ENCODE measurements around the gene PTPRE.
A peak's percentile ranks its signal among the peaks of the same experiment; 100 is the strongest.

PTPRE gene

DNA sequence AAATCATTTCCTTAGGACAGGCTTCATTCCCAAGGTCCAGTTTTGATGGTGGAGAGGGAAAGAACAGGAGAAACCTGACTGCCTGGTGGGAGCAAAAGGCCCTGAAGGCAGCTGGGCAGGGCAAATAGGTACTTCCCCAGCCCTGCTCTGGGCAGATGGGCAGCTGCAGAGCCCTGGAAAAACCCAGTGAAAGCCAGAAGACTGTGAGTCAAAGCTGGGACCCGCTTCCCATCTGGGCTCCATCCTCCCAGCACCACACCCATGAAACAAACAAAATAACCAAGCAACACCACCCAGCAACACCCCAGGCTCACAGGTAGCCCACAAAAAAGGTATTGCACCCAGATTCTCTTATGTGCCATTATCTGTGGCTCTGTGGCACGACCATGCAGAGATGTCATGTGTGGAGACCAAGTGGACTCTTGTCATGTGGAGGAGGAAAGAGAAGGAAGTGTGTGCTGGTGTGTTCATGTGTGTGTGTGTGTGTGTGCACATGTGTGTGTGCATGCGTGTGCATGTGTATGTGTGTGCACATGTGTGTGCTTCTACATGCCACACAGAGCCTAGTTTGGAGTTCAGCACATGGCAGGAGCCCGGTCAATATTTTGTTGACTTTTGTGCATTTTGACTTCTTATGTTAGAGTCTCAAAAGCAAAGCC is 24.0 kb upstream of the PTPRE start:
- ATAC-seq (no peak), DNase-seq (no peak)

DNA sequence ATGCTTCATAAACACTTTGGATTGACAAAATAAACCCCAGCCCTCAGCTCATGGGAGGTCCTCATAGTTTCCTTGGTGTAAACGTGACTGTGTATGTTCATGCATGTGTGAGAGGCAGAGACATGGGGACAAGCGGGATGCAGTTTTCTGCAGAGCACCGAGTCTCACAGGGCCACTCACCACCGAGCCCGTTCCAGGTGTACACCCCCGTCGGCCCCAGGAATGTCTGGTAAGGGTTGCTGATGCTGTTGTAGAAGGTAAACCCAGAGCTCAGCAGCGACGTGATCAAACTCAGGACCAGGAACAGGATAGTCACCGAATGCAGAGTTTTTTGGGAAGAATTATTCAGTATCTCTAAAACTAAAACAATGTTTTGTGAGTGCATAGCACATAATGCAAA is 23.4 kb upstream of the PTPRE start:
- DNase-seq: no peak
- no peak for ATAC-seq

DNA sequence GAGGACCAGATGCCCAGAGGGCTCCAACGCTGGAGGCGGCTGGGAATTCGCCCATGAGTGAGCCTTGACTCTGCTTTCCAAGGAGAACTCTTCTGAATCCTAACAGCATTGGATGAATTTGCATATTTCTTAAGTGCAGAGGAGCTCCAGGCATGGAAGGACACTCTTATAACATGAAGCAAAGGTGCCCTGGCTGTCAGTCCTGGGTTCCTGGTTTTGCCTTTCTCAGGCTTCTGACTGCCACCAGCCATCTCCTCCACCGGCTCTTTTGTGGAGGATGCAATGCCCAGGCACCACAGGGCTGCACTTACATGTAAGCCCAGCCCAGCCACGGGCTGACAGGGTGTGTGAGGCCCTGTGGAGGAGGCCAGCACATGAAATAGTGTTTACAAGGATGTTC is 22.4 kb upstream of the PTPRE start:
- DNase-seq (no peak), ATAC-seq (no peak)

DNA sequence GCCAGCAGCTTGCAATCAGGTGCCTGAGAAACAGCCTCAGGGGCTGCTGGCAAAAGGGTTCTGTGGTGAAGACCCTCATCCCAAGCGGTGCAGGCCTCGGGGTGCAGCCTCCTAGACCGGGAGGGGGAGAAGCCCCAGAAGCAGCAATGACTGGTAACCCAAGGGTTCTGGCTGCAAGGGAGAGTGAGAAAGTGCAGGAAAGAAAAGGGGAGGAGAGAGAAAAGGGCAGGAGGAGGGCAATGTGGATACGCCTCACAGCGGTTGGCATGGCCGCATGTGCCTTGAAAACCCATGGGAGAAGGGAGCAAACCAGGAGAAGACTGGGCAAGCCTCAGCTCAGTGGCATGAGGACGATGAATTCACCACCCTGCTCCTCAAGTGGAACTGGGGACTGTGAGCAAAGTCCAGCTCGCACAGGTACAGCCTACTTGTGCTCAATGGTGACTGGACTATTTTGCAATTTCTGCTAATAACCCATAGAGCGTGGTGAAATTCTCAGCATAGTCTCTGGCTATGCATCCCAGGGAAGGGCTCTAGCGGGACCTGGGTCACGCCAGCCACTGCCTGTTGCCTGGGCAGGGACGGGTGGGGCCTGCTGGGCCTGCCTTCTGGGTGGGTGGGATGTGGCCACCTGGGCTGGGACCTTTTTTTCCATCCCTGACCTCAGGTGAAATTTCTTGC is 20.4 kb upstream of the PTPRE start:
- ATAC-seq: no peak
- no peak for DNase-seq

DNA sequence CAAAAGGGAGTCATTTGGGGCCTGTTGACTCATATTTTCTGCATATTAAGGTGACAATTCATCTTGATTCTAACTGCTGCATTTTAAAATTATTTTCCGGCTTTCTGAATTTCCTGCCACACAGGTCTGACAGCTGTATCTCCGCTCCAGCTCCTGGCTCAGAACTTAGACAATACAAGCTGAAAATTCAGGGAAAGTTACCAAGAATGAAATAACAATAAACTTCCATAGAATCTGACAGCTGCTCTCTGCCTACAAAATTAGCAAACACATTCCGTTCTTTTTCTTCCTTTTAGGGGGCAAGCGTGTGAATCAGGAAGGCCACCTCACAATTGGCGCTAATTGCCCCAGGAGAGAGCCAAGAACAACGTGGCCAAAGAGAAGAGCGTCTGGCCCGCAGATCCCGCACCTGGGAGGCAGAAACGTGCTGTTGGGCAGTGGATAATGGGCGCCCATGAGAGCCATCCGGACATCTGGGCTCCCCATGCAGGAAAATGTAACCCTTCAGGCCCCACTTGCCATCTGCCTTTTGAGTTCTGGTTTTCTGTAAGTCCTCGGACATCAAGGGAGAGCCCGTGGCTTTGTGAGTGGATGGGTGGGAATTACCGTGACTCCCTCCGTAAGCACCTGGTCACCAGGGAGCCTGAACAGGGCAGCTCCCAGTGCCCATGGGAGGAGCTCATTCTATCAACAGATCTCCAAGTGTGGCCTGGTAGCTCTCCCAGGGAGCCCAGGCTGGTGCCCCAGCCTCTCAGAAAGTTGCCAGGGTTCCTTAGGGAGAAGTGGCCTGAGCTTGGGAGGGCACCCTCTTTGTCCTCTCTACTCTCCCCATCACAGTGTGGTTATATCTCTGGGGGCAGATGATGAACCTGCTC is 19.1 kb upstream of the PTPRE start:
- DNase-seq (no peak), ATAC-seq (no peak)

DNA sequence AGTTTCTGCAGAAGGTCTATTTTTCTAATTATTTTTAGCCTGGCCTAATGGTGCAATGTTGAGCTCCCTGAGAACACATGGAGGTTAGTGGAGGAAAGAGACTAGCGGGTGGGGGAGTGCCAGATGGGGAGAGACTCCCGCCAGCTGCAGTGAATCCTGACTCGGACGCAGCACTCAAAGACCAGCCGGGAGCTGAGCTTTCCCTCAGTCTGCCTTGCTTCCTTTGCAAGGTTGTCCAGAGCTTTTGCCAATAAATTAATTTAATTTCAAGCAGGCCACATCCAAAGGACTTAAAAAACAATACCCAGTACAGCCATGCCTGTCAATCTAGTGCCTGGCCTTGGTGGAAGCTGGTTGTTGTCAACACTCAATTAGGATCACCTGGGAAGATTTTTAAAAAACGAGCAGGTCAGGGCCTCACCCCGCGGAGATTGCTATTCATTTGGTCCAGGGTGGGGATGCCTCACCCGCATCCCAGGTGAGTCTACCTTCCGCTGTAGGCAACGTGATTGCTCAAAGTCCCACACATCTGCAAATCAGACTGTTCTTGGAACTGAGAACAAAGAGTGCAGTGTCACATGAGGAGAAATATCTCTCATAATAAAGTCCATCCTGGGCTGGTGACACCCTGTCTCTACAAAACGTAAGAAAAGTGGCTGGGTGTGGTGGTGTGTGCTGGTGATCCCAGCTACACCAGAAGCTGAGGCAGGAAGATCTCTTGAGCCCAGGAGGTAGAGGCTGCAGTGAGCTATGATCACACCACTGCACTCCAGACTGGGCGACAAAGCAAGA is 18.2 kb upstream of the PTPRE start:
- no peak for ATAC-seq

DNA sequence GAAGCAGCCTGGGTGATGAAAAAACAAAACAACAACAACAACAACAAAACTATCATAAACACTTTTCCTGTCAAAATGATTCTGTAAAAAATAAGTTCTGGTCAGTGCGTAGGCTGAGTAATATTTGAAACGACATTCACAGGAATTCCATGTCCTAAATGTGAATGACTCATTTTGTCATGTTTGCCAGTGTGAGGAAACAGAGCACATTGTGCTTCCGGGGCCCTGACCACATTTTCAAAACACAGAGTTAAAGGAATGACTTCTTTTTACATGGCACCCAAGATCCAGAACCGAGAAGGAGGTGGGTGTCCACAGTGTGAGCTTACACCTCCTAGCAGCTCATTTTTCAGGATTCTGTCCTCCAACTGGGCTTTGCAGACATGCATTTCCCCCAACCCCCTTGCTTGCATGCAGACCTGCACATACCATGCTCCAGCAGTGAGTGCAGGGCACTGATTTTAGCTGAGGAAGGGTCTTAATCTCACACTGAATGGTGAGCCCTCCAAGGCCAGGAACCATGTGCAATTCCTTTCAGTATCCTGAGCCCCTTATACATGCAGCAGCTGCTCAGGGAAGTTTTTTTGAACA is 17.2 kb upstream of the PTPRE start:
- ATAC-seq: no peak
- no peak for DNase-seq

More for the DNA sequence above, 18.2 kb upstream of the PTPRE start:
- no peak for DNase-seq

DNA sequence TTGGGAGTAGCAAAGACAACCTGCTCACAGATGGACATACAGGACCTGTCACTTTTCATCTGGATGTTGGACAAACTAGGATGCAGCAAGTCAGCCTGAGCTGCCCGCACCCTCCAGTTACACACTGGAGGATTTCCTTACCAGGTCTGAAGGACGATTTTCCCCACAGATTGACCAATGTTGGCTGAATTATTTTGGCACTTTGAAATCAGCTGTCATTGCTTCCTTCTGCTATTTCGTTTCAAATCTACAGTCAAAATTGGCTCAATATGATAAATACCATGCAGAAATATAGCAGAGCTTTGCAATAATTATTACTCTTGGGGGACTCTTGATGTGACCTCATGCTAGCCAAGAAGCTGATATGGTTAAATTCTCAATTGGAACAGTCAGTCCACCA is 16.7 kb upstream of the PTPRE start:
- DNase-seq: no peak
- ATAC-seq: no peak

DNA sequence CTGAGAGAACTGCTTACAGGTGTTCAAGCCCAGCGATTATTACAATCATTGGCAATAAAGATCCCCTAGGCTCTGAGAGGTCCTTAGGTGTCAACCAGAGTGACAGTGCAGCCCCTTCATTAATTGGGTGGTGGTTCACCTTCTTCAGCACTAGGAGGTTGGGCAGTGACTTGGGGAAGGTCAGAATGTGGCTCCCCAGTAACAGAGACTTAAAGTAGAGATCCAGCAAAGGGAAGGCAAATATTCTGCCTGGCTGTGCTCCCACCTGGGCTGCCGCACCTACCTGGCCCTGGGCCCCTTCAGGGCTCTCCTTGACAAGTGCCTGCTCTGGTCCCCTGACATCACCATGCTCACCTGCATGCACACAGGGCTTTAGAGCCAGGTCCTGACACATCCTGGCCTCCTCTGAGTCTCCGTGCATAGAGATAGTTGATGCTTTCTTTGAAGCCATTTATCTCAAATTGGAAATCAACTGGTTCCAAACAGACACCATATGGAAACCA is 16.0 kb upstream of the PTPRE start:
- no peak for ATAC-seq
- DNase-seq: no peak

DNA sequence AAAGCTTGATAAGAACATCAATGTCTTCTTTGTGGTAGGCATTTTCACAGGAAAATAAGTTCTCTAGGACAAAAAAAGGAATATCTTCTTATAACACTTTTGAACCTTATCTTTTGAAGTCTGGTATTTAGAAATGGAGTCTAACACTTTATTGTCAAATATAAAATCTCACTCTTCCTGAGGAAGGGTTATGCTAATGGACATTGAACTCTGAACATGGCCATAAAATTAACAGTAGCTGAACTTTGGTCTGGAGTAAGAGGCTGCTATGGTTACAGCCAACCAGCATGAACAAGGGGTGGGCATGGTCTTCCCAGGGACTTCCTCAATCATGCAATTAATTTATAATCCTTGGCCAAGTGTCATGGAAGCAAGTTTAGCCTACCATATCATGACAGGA is 14.2 kb upstream of the PTPRE start, which contains the start of gene CLRN3:
CLRN3 (minus strand) TSS at position 199 of the 400 bp plus-strand sequence; CDS start at position 42, 157 bp downstream.
- no peak for DNase-seq
- no peak for ATAC-seq

DNA sequence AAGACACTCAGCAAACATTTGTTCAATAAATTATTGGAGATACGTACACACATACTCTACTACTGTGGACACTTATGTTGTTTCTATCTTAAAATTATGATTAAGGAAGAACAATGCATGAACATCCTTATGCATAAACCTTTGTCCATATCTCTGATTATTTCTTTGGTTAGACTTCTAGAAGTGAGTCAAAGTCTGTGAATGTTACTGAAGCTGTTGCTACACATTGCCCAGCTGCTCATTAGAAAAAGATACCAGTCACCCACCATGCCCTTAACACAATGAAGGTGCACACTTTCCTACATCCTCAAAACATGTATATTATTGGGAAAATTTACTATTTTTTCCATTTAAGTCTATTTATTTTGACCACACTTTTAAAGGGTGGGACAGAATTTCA is 12.8 kb upstream of the PTPRE start:
- ATAC-seq (no peak), DNase-seq (no peak)

DNA sequence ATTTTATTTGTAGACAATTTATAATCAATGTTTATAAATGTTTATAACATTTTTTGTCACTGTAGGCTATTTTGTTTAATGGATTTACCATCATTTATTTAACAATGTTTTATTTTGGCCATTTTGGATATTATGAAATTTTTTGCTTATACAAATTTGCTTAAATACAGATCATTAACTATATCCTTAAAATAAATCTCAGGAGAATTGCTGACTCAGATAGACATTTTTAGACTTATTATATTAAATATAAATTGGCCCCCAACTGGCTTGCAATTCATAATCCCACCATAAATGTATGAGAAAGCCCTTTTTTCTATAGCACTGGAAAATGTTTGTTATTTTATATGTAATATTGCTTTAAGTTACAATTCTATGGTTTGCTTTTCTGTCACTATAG is 10.3 kb upstream of the PTPRE start:
- ATAC-seq (no peak), DNase-seq (no peak)

DNA sequence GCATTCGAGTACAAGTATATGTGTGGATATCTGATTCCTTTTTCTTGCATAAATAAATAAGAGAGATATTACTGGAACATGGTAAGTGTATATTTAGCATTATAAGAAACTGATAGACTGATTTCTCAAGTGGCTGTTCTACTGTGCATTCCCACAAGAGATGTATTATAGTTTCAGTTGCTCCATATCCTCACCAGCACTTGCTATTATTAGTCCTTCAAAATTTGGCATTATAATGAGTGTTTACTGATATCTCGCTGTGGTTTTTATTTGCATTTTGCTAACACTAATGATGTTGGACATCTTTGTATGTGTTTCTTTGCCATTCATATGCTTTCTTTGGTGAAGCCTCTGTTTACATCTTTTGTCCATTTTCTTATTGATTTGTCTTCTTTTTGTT is 9.7 kb upstream of the PTPRE start:
- no peak for ATAC-seq
- no peak for DNase-seq

DNA sequence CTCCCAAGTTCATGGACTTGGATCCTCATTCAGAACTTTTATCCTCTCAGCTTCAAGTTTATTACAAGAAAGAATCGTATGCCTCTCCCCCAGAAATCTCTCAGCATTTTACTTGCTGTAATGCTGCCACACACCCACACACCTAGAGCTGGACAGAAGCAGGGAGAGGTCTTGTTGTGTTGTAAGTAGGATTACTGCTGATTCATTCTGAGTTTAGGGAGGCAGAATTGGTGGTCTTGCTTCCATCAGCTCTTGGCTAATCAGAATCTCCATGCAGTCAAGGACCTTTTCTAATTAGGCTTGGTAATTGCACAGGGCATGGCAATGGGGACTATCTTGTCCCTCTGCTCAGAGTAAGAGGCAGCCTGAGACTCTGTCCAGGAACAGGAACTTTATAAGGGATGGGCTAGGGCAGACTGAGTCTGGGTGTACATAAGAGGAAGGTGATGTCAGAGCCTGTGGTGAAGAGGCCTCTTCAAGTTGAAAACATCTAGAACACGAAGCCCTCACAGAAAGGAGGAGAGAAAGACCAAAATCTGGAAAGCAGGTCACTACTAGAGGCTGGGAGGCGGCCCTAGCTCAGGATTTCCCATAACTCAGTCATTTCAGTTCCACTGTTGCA is 7.0 kb upstream of the PTPRE start:
- no peak for DNase-seq
- ATAC-seq: no peak

DNA sequence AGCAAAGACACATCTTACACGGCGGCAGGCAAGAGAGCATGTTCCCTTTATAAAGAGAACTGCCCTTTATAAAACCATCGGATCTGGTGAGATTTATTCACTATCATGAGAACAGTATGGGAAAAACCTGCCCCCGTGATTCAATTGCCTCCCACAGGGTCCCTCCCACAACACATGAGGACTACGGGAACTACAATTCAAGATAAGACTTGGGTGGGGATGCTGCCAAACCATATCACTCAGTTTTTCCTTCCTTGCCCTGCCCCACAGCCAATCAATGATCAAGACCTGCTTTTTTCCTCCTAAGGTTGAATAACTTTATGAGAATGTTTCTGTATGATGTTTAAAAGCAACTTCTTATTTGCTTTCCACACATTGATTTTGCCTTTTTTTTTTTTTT is 3.1 kb upstream of the PTPRE start:
- no peak for ATAC-seq

DNA sequence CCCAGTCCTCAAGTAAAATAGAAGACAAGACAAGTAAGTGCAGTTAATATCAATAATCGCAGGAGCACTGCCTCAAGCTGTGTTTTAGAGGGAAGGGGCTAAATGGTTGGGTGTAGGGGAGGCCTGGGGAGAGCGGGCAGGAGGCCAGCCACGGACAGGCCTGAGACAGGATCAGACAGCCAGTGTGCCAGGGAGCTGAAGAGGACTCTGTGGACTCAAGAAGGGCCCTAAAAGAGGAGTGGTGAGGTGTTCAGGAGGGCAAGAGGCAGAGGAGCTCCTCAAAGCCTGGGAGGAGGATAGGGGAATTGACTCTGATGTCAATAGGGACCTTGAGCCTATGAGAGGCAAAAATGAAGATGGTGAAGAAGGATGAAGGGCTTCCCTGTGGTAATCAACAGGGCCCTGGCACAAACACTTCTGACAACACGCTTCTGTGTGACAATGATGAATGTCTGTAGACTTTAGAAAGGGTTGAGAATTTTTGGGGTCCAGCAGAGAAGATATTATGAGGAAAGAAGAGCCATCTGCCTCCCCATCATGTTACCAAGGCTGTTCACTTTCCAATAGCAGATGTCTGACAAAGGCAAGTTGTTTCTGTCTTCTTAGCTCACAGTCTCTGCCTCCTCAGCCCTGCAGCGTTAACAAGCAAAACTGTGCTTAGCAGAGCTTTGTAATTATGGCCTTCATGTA is 2.4 kb upstream of the PTPRE start:
- DNase-seq: no peak

More for the DNA sequence above, 3.1 kb upstream of the PTPRE start:
- DNase-seq: no peak

DNA sequence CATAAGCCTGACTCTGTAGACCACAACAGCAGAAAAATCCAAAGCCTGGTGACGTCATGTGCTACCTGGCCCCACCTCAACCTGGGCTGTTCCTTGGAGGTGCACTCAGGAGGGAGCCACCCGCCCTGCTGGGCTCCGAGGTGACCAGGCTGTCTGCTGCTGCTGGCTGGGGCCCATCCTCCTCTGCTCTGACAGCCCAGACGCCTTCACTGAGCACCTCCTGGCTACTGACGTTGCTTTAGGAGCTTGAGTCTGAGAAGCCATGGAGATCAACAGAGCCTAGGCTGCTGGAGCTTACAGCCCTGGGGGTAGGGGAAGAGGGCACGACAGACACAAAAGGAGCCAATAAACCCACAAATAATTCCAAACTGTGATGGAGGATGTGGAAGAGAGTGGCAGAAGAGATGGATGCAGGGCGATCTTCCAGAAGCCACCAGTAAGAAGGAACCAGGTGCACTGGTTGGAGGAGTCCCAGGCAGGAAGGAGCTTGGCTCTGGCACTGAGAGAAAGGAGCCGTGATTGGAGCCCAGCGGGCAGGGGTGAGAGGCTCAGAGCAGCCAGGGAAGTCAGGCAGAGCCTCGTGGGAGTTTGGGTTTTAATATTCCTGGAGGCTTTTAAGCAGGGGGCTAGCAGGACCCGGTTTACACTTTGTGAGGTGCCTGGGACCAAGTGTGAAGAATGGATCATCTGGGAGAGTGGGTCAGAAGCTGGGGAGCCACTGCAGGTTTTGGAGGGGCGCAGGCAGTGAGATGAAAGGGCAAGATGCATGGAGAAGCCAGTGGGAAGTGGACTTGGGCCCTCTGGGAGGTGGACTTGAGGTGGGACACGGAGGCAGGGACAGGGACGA is 1.7 kb upstream of the PTPRE start:
- ATAC-seq: no peak

More for the DNA sequence above, 2.4 kb upstream of the PTPRE start:
- no peak for ATAC-seq

DNA sequence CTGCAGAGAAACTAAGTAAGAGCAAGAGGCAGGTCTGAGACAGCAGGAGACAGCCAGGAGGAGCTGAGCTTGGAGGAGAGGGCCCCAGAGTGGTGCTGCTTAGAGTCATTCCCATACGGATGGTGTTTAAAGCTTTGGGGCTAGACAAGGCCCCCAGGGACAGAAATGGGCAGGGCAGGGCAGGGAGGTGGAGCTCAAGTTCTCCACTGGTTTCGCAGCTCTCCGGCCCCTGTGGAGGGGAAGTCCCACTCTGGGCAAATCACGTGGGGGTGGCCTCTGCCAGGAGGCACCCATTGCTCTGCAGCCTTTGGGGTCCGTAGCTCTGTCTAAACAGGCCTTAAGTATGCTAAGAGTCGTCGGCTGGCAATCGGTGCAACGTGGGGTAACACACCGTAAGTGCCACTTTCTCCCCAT is 1.0 kb upstream of the PTPRE start:
- no peak for ATAC-seq
- DNase-seq: no peak

More for the DNA sequence above, 1.7 kb upstream of the PTPRE start:
- DNase-seq: no peak

DNA sequence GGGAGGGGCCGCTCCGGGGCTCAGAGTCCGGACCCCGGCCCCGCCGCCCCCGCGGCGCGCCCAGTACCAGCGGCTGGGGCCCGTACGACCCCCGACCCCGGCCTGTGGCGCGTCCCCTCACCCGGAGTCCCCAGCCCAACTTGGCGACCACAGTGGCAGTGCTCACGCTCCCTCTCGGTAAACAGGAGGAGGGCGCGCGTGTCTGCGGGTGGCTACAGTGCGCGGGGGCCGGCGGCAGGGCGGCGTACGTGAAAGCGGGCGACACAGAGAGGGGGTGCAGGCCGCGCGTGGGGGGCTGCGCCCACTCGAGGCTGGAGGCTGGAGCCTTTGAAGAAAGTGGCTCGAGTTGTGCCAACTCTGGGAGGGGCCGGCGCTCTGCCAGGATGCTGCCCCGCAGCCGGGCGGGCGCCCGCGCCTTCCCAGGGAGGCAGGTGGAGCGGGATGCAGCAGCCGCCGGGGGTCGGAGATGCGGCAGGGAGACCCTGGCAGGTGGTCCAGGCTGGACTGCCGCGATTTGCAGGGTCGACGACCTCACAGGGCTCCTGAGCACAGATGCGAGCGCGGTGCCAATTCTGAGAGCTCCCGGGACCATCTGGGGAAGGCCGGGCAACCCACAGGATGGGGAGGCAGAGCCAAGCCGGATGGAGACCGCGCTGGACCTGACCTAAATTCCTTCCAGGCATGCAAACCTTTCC is 655 bp downstream of the PTPRE start:
- peak; percentile 19 for DNase-seq

More for the DNA sequence above, 655 bp downstream of the PTPRE start:
- ATAC-seq: no peak

Measured in stimulated activated naive CD8-positive, alpha-beta T cell treated with anti-CD3 and anti-CD28 coated beads, Interleukin-15, Interleukin-2, amounts not matched to agents 100 U/mL and 50 U/mL, for 24 hours (primary cell).